Loucy (cell line): ENCODE results near the gene PIAS1.

Experiments
- EZH2phosphoT487 ChIP-seq: fragments of 200-600 bp; IDR thresholded peaks from 2 replicates; pipeline ENCODE4 v1.6.1; 2018; ENCODE audit warnings: antibody characterized with exemption, mild to moderate bottlenecking, moderate library complexity, borderline replicate concordance
- TF ChIP-seq, protein P1 (sequence below): fragments of 200-600 bp; sonication (generic); conservative IDR thresholded peaks from 2 replicates; pipeline ENCODE4 v1.5.1; 2014; ENCODE audit warnings: mild to moderate bottlenecking, antibody characterized with exemption, low read length

DNA sequence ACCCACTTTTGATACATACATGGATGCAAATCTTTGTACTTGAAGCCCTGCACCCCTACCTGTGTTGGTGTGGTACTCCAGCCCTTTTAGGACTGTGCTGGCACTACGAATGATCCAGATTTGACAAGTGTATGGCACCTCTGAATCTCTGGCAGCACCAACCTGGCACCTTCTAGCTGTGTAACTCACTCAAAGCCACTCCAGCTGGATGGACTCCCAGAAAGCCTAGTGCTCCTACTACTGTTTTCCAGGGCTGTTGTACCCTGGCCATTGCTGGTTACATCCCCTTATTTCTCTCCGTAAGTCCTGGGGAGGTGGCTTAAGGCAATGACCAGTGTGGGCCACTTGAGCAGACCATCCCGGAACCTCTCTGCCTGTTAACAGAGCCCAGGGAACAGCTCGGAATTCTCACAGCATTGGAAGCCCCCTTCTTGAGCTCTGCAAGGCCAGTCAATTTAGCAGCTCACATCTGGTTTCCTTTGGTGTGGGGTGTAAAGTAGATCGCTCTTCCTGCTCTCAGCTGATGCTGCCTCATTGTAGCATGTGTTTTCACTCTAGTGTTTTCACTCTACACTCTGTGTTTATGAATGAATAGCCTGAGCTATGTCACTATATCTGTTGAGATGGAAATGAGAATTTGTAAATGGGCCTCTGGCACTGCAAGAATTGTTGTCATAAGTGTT lies 138.8 kb downstream of the PIAS1 start:
- TF ChIP-seq, protein P1, sequence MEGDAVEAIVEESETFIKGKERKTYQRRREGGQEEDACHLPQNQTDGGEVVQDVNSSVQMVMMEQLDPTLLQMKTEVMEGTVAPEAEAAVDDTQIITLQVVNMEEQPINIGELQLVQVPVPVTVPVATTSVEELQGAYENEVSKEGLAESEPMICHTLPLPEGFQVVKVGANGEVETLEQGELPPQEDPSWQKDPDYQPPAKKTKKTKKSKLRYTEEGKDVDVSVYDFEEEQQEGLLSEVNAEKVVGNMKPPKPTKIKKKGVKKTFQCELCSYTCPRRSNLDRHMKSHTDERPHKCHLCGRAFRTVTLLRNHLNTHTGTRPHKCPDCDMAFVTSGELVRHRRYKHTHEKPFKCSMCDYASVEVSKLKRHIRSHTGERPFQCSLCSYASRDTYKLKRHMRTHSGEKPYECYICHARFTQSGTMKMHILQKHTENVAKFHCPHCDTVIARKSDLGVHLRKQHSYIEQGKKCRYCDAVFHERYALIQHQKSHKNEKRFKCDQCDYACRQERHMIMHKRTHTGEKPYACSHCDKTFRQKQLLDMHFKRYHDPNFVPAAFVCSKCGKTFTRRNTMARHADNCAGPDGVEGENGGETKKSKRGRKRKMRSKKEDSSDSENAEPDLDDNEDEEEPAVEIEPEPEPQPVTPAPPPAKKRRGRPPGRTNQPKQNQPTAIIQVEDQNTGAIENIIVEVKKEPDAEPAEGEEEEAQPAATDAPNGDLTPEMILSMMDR, result no peak
- no peak for TF ChIP-seq EZH2phosphoT487
